A549 (cell line): ENCODE data around the gene BARX2. TPM values are rescaled to one million over a fixed set of nuclear protein-coding genes. Genes with fewer than 3 reads are reported as not detected.

Experiments used
- ATAC-seq, 2 experiments: fragments of 200-7000 bp in 1 of 2; fragments of >200 bp in 1 of 2; cut with Nextera tagmentation in 1 of 2; cut with Tn5 transposase in 1 of 2; 3 replicates each; pipeline versions ENCODE4 v1.8.0 to v1.9.1; 2018 to 2020; ENCODE audit warnings: mild to moderate bottlenecking in 1 of 2, moderate library complexity in 1 of 2
- CTCF ChIA-PET: fragments of 300-600 bp; sonication (Branson Sonifier 250); formaldehyde crosslinking; extraction: SDS; loops from one replicate; lab custom pipeline; 2021; ENCODE audit warnings: antibody characterized with exemption, inconsistent platforms; lab: Yijun Ruan, JAX
- POLR2A ChIA-PET: fragments of 350-600 bp; formaldehyde crosslinking; extraction: SDS; loops from one replicate; lab custom pipeline; 2021; ENCODE audit warnings: antibody characterized with exemption, inconsistent platforms; lab: Yijun Ruan, JAX
- DNase-seq, 2 experiments: peaks; one replicate each; pipeline versions ENCODE4 v3.0.0 to v3.0.0-alpha.2; 2011 to 2016; ENCODE audit warnings: low read depth in 1 of 2, low spot score in 1 of 2
- FAIRE-seq: peaks from 2 replicates; lab custom pipeline; 2011; peaks lifted over from hg19 to GRCh38; lab: Jason Lieb, UNC
- H3K27ac ChIP-seq, 2 experiments: fragments of >200 bp; sonication (Bioruptor Twin); formaldehyde crosslinking; 3 replicates each; pipeline ENCODE4 v1.5.1; 2016 to 2017
- H3K4me1 ChIP-seq: fragments of >200 bp; sonication (Bioruptor Twin); formaldehyde crosslinking; 3 replicates; pipeline ENCODE4 v1.6.1; 2016
- H3K4me2 ChIP-seq: fragments of >200 bp; sonication (Bioruptor Twin); formaldehyde crosslinking; 3 replicates; pipeline ENCODE4 v1.6.1; 2016
- H3K4me3 ChIP-seq: fragments of >200 bp; sonication (Bioruptor Twin); formaldehyde crosslinking; 3 replicates; pipeline ENCODE4 v1.5.1; 2016
- H3K9me3 ChIP-seq: fragments of >200 bp; sonication (Bioruptor Twin); formaldehyde crosslinking; 3 replicates; pipeline ENCODE4 v1.6.1; 2016
- CBX2 ChIP-seq: fragments of 200-600 bp; sonication (generic); IDR thresholded peaks from 2 replicates; pipeline ENCODE4 v1.6.1; 2016; ENCODE audit warnings: low read depth, mild to moderate bottlenecking, borderline replicate concordance
- CBX8 ChIP-seq: fragments of 200-600 bp; sonication (generic); IDR thresholded peaks from 2 replicates; pipeline ENCODE4 v1.6.1; 2016
- CEBPB ChIP-seq, 2 experiments: fragments of >200 bp in 1 of 2; sonication (Bioruptor Twin) in 1 of 2; formaldehyde crosslinking in 1 of 2; IDR thresholded peaks; 2 replicates each; pipeline ENCODE4 v1.6.1; 2012 to 2016
- CTCF ChIP-seq: fragments of >200 bp; sonication (Bioruptor Twin); formaldehyde crosslinking; IDR thresholded peaks from 3 replicates; pipeline ENCODE4 v1.5.1; 2016
- EHF ChIP-seq: fragments of 250-450 bp; sonication (Bioruptor Pico); IDR thresholded peaks from 2 replicates; pipeline ENCODE4 v1.5.0; 2020; ENCODE audit warnings: mild to moderate bottlenecking
- EHMT2 ChIP-seq: fragments of 200-600 bp; sonication (generic); IDR thresholded peaks from 2 replicates; pipeline ENCODE4 v1.6.1; 2016; ENCODE audit warnings: antibody characterized with exemption, low read depth, mild to moderate bottlenecking, moderate library complexity
- ELK1 ChIP-seq: fragments of 150-350 bp; IDR thresholded peaks from 2 replicates; pipeline ENCODE4 v1.6.1; 2014; ENCODE audit warnings: low read depth, mild to moderate bottlenecking, low read length
- ESRRA ChIP-seq: fragments of 150-350 bp; IDR thresholded peaks from 2 replicates; pipeline ENCODE4 v1.6.1; 2014; ENCODE audit warnings: mild to moderate bottlenecking, low read length, borderline replicate concordance
- GATA3 ChIP-seq: IDR thresholded peaks from 2 replicates; pipeline ENCODE4 v1.6.1; 2012; ENCODE audit warnings: borderline replicate concordance
- HES2 ChIP-seq: fragments of >200 bp; sonication (Bioruptor Twin); formaldehyde crosslinking; IDR thresholded peaks from 2 replicates; pipeline ENCODE4 v1.6.1; 2016
- HOXB13 ChIP-seq: fragments of 250-450 bp; sonication (Bioruptor Pico); IDR thresholded peaks from 2 replicates; pipeline ENCODE4 v1.5.0; 2020; ENCODE audit warnings: low read depth, mild to moderate bottlenecking, moderate library complexity
- KDM1A ChIP-seq: fragments of 200-600 bp; sonication (generic); IDR thresholded peaks from 2 replicates; pipeline ENCODE4 v1.6.1; 2016; ENCODE audit warnings: low read depth, mild to moderate bottlenecking
- MAZ ChIP-seq: fragments of 150-350 bp; IDR thresholded peaks from 2 replicates; pipeline ENCODE4 v1.6.1; 2014; ENCODE audit warnings: antibody characterized with exemption, low read depth, low read length, borderline replicate concordance
- NFE2L2 ChIP-seq: fragments of 150-350 bp; conservative IDR thresholded peaks from 2 replicates; pipeline ENCODE4 v1.6.1; 2014; ENCODE audit warnings: low read length
- NR3C1 ChIP-seq: fragments of >200 bp; sonication (Bioruptor Twin); formaldehyde crosslinking; IDR thresholded peaks from 3 replicates; pipeline ENCODE4 v1.6.1; 2017
- RAD21 ChIP-seq, 2 experiments: fragments of >200 bp in 1 of 2; sonication (Bioruptor Twin) in 1 of 2; formaldehyde crosslinking in 1 of 2; IDR thresholded peaks in 1 of 2; conservative IDR thresholded peaks in 1 of 2; 2 replicates in 1 of 2; 3 replicates in 1 of 2; pipeline ENCODE4 v1.6.1; 2012 to 2018; ENCODE audit warnings: inconsistent platforms in 1 of 2
- RCOR1 ChIP-seq: fragments of 150-350 bp; IDR thresholded peaks from 2 replicates; pipeline ENCODE4 v1.6.1; 2014; ENCODE audit warnings: antibody characterized with exemption, low read length, low read depth
- REST ChIP-seq: fragments of 200-600 bp; sonication (generic); IDR thresholded peaks from 2 replicates; pipeline ENCODE4 v1.6.1; 2016; ENCODE audit warnings: antibody characterized with exemption, mild to moderate bottlenecking, moderate library complexity
- RNF2 ChIP-seq: fragments of 200-600 bp; sonication (generic); IDR thresholded peaks from 2 replicates; pipeline ENCODE4 v1.6.1; 2016; ENCODE audit warnings: low read depth, mild to moderate bottlenecking, antibody characterized with exemption, moderate library complexity, borderline replicate concordance
- SMC3 ChIP-seq: fragments of >200 bp; sonication (Bioruptor Twin); formaldehyde crosslinking; IDR thresholded peaks from 3 replicates; pipeline ENCODE4 v1.6.1; 2018; ENCODE audit warnings: inconsistent platforms
- TFCP2L1 ChIP-seq: fragments of 250-450 bp; sonication (Bioruptor Pico); IDR thresholded peaks from 2 replicates; pipeline ENCODE4 v1.5.0; 2021; ENCODE audit warnings: mild to moderate bottlenecking
- ZNF302 ChIP-seq: fragments of 250-450 bp; sonication (Bioruptor Pico); IDR thresholded peaks from 2 replicates; pipeline ENCODE4 v1.9.0; 2021; ENCODE audit warnings: inconsistent platforms, mild to moderate bottlenecking, moderate library complexity
- WGBS: methylation state at CpG from one replicate; pipeline ENCODE4 v1.1.6; 2017; ENCODE audit errors: missing lambda C conversion rate; 5-methylcytosine and 5-hydroxymethylcytosine counted together
- polyA plus RNA-seq, 4 experiments: library from polyadenylated mRNA; depleted of rRNA in 3 of 4; stranded (reverse); fragments of >200 nt; fragmentation: RNase III in 1 of 4; extraction: RNeasy Plus Mini Kit Qiagen cat#74134 plus additional on column Dnase treatment in 1 of 4; gene quantifications; 2 replicates in 3 of 4; 3 replicates in 1 of 4; pipeline ENCODE4 v1.2.3, GENCODE V29; 2011 to 2017

The BARX2 gene
- polyA plus RNA-seq, 2 of the 4 experiments (the other 2 are of a cell fraction) = not detected

- H3K4me1 ChIP-seq = no peaks in the 10 kb centered on the region
- H3K9me3 ChIP-seq = no peaks in the 10 kb centered on the region
- CTCF ChIA-PET = no interaction called here
- TF ChIP-seq CBX2 (no peak), ZNF302 (CRISPR knock-in tag) (no peak), RAD21 (conservative IDR thresholded peaks at IDR 0.05 in 1 of 2, IDR thresholded peaks at IDR 0.05 in 1 of 2) (no peak), SMC3 (no peak), EHF (no peak), ESRRA (no peak), RCOR1 (no peak), REST (no peak), NR3C1 (no peak), NFE2L2 (no peak)
- DNase-seq (no peak), ATAC-seq (no peak), FAIRE-seq (no peak)
- WGBS = 60% methylated on average over 3 of the region's 3 CpGs
- H3K4me2 ChIP-seq = no peak overlapping the region
- POLR2A ChIA-PET = no interaction called here
- H3K27ac ChIP-seq = no peak overlapping the region
- no peak overlapping the region for H3K4me3 ChIP-seq
These were observed 82.6 kb downstream of the BARX2 start for GRCh38 chr11:129458278-129458677.

- ChIA-PET POLR2A (interaction anchor here (0.5 kb wide), 1 partner anchor 357 kb away, joined by 3 read pairs; no protein-coding TSS in a partner anchor), CTCF (no interaction called here)
- no peak for DNase-seq
- no peak for ATAC-seq
- FAIRE-seq = no peak
- Histone ChIP-seq H3K4me3 (no peak overlapping the region), H3K4me1 (no peaks in the 10 kb centered on the region), H3K27ac (no peak overlapping the region), H3K9me3 (no peaks in the 10 kb centered on the region), H3K4me2 (no peak overlapping the region)
- TF ChIP-seq KDM1A (no peak), RNF2 (no peak), HOXB13 (CRISPR knock-in tag) (no peak)
- 48% methylated on average over 13 of the region's 13 CpGs for WGBS
These were observed 83.3 kb downstream of the BARX2 start for GRCh38 chr11:129458756-129459535.

GRCh38 chr11:129460714-129461113 lies 85.1 kb downstream of the BARX2 start:
- ATAC-seq (no peak), FAIRE-seq (no peak)
- WGBS = 8% methylated on average over 2 of the region's 2 CpGs

More at GRCh38 chr11:129460714-129461113, 85.1 kb downstream of the BARX2 start:
- Histone ChIP-seq H3K9me3 (no peaks in the 10 kb centered on the region), H3K27ac (no peak overlapping the region), H3K4me2 (no peak overlapping the region), H3K4me3 (no peak overlapping the region), H3K4me1 (no peaks in the 10 kb centered on the region)
- DNase-seq = no peak
- TF ChIP-seq GATA3 (no peak), HES2 (no peak), NR3C1 (no peak), CBX8 (no peak), CTCF (no peak), ELK1 (no peak), CEBPB (IDR thresholded peaks at IDR 0.05) (no peak), KDM1A (no peak), EHMT2 (no peak), MAZ (no peak), TFCP2L1 (CRISPR knock-in tag) (no peak)
- CTCF ChIA-PET = no interaction called here
- POLR2A ChIA-PET = no interaction called here
